Nephron (organoid): ENCODE measurements around the gene ITGAX.

Experiments used
- H3K27ac Mint-ChIP-seq, 3 experiments: 2 replicates each; pipeline ENCODE4 v1.8.0; 2020; ENCODE audit warnings: mixed read lengths in 3 of 3, mild to moderate bottlenecking in 2 of 3, moderate library complexity in 1 of 3
- H3K27me3 Mint-ChIP-seq: 2 replicates; pipeline ENCODE4 v1.8.0; 2021; ENCODE audit warnings: low read depth, mild to moderate bottlenecking, moderate library complexity, mixed read lengths
- H3K36me3 Mint-ChIP-seq: 2 replicates; pipeline ENCODE4 v1.8.0; 2020; ENCODE audit warnings: low read depth, mixed read lengths
- H3K4me1 Mint-ChIP-seq: 2 replicates; pipeline ENCODE4 v1.8.0; 2020; ENCODE audit warnings: mixed read lengths
- H3K4me3 Mint-ChIP-seq, 3 experiments: 2 replicates each; pipeline ENCODE4 v1.8.0; 2020; ENCODE audit warnings: mild to moderate bottlenecking in 3 of 3, mixed read lengths in 3 of 3, moderate library complexity in 2 of 3
- H3K9me3 Mint-ChIP-seq: 2 replicates; pipeline ENCODE4 v1.8.0; 2020; ENCODE audit warnings: mixed read lengths
- TF ChIP-seq, protein P1 (sequence below), 3 experiments: fragments of 200-600 bp; sonication (generic); IDR thresholded peaks; one replicate each; pipeline ENCODE4 v1.5.0; 2021; ENCODE audit warnings: antibody characterized with exemption in 3 of 3; ENCODE audit not compliant: unreplicated experiment in 3 of 3

The ITGAX gene

DNA sequence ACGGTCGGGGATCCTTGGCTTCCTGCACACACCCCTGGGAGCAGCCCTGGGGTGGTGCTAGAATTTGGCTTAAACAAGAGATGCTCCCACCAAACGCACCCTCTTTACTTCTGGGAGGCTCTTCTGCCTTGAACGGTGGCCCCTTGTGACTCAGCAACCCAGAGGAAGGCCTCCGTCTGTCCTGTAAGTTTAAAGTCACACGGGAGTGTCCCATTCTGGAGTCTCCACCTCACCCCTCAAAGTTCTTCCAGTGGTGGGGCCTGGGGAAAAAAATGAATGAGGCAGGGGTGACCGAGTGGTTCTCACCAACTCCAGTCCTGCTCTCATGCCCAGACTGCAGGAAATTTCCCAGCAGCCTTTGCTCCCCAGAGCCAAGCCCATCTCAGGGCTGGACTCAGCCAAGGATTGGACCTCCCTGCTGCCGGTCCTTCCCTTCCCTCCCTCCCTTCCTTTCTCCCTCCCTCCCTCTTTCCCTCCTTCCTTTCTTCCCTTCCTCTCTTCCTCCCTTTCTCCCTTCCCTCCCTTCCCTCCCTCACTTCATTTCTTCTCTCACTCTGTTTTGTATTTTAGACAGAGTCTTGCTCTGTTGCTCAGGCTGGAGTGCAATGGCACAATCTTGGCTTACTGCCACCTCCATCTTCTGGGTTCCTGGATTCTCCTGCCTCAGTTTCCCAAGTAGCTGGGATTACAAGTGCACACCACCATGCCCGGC is 49.5 kb downstream of the ITGAX start:
- TF ChIP-seq, protein P1, sequence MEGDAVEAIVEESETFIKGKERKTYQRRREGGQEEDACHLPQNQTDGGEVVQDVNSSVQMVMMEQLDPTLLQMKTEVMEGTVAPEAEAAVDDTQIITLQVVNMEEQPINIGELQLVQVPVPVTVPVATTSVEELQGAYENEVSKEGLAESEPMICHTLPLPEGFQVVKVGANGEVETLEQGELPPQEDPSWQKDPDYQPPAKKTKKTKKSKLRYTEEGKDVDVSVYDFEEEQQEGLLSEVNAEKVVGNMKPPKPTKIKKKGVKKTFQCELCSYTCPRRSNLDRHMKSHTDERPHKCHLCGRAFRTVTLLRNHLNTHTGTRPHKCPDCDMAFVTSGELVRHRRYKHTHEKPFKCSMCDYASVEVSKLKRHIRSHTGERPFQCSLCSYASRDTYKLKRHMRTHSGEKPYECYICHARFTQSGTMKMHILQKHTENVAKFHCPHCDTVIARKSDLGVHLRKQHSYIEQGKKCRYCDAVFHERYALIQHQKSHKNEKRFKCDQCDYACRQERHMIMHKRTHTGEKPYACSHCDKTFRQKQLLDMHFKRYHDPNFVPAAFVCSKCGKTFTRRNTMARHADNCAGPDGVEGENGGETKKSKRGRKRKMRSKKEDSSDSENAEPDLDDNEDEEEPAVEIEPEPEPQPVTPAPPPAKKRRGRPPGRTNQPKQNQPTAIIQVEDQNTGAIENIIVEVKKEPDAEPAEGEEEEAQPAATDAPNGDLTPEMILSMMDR (IDR thresholded peaks at IDR 0.05; ENCODE audit: unreplicated experiment in 3 of 3) = no peak
- Mint-ChIP-seq H3K4me1 (no peaks in the 10 kb centered on the region), H3K27ac (no peak overlapping the region), H3K9me3 (no peaks in the 10 kb centered on the region), H3K4me3 (no peak overlapping the region), H3K36me3 (no peaks in the 10 kb centered on the region), H3K27me3 (peaks cover 25% of the 10 kb centered on the region)

DNA sequence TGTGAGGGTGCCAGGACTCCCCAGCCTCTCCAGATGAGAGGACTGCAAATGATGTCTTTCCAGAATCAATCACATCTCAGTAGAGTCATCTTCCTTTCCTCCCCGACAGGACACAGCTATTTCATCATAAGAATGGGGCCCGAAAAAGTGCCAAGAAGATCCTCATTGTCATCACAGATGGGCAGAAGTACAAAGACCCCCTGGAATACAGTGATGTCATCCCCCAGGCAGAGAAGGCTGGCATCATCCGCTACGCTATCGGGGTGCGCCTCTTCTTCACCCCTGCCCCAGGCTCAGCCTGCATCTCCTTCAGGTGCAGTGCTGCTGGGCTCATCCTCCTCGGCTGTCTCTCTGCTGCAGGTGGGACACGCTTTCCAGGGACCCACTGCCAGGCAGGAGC is 52.4 kb downstream of the ITGAX start:
- Mint-ChIP-seq H3K36me3 (no peaks in the 10 kb centered on the region), H3K27ac (no peak overlapping the region), H3K4me3 (no peak overlapping the region)

DNA sequence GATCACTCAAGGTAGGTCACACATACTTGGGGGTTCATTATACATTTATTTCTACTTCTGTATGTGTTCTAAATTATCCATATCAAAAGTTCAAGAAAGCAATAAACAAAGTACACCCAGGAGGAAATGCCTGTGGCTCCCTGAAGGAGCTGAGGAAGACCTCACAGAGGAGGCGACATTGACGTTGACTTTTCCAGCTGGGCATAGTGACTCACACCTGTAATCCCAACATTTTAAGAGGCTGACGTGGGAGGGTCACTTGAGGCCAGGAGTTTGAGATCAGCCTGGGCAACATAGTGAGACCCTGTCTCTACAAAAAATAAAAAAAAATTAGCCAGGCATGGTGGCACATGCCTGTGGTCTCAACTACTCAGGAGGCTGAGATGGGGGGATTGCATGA is 54.5 kb downstream of the ITGAX start:
- Mint-ChIP-seq H3K4me1 (no peaks in the 10 kb centered on the region), H3K9me3 (no peaks in the 10 kb centered on the region), H3K27ac (no peak overlapping the region), H3K27me3 (peaks cover 23% of the 10 kb centered on the region), H3K36me3 (no peaks in the 10 kb centered on the region), H3K4me3 (no peak overlapping the region)
- TF ChIP-seq, protein P1 (IDR thresholded peaks at IDR 0.05; ENCODE audit: unreplicated experiment in 3 of 3) = no peak

More for the DNA sequence above, 52.4 kb downstream of the ITGAX start:
- Mint-ChIP-seq H3K27me3 (peaks cover 20% of the 10 kb centered on the region), H3K4me1 (no peaks in the 10 kb centered on the region), H3K9me3 (no peaks in the 10 kb centered on the region)
- TF ChIP-seq, protein P1 (IDR thresholded peaks at IDR 0.05; ENCODE audit: unreplicated experiment in 3 of 3) = no peak

GRCh38 chr16:31410082-31410481 is 55.1 kb downstream of the ITGAX start:
- Mint-ChIP-seq H3K4me3 (no peak overlapping the region), H3K36me3 (no peaks in the 10 kb centered on the region), H3K9me3 (no peaks in the 10 kb centered on the region), H3K4me1 (no peaks in the 10 kb centered on the region), H3K27ac (no peak overlapping the region), H3K27me3 (peaks cover 24% of the 10 kb centered on the region)
- TF ChIP-seq, protein P1 (IDR thresholded peaks at IDR 0.05; ENCODE audit: unreplicated experiment in 3 of 3) = no peak

GRCh38 chr16:31411024-31411844 is 56.3 kb downstream of the ITGAX start:
- Mint-ChIP-seq H3K9me3 (no peaks in the 10 kb centered on the region), H3K4me3 (no peak overlapping the region), H3K36me3 (no peaks in the 10 kb centered on the region)

More at GRCh38 chr16:31411024-31411844, 56.3 kb downstream of the ITGAX start:
- TF ChIP-seq, protein P1 (IDR thresholded peaks at IDR 0.05; ENCODE audit: unreplicated experiment in 3 of 3) = no peak
- Mint-ChIP-seq H3K27me3 (peaks cover 33% of the 10 kb centered on the region), H3K27ac (no peak overlapping the region), H3K4me1 (no peaks in the 10 kb centered on the region)
